K562 (cell line): ENCODE results near the gene KNDC1. TPM values are rescaled to one million over a fixed set of nuclear protein-coding genes. Genes with fewer than 3 reads are reported as not detected.

Experiments used
- ATAC-seq: fragments of 200-7000 bp; cut with Tn5 transposase; 3 replicates; pipeline ENCODE4 v1.9.1; 2020; ENCODE audit warnings: moderate library complexity
- BruUV-seq: library from RNA; stranded (reverse); fragments of 400-500 nt; replicated peaks from 2 replicates; lab custom pipeline; 2021; lab: Mats Ljungman, UMichigan
- CTCF ChIA-PET: fragments of 300-600 bp; formaldehyde crosslinking; extraction: SDS; loops from one replicate; lab custom pipeline; 2021; ENCODE audit warnings: low intra/inter-chr PET ratio; lab: Yijun Ruan, JAX
- POLR2A ChIA-PET: fragments of 300-600, 350-650 bp; sonication (Branson Sonifier 250); formaldehyde crosslinking; extraction: SDS; loops from one replicate; lab custom pipeline; 2021; ENCODE audit warnings: antibody characterized with exemption, inconsistent platforms; lab: Yijun Ruan, JAX
- DNase-seq, 4 experiments: peaks; one replicate each; pipeline versions ENCODE4 v3.0.0 to v3.0.0-alpha.2; 2011 to 2018; ENCODE audit warnings: low spot score in 3 of 4, mixed read lengths in 3 of 4; ENCODE audit errors: extremely low read depth in 1 of 4
- FAIRE-seq: peaks from 2 replicates; lab custom pipeline; 2011; peaks lifted over from hg19 to GRCh38; lab: Jason Lieb, UNC
- H2AFZ ChIP-seq: 2 replicates; pipeline ENCODE4 v1.6.0; 2011; ENCODE audit warnings: low read depth, low read length, control low read depth, inconsistent platforms
- H3K27ac ChIP-seq: fragments of 200-600 bp; 3 replicates; pipeline ENCODE4 v1.8.0; 2011; ENCODE audit warnings: low read depth, mild to moderate bottlenecking, control low read depth, inconsistent platforms, low read length, moderate library complexity, mixed read lengths; ENCODE audit errors: extremely low read depth
- H3K27me3 ChIP-seq, 2 experiments: fragments of 300-600 bp in 1 of 2; 2 replicates in 1 of 2; 3 replicates in 1 of 2; pipeline versions ENCODE4 v1.6.0 to v1.8.0; 2011; ENCODE audit warnings: inconsistent platforms in 2 of 2, low read length in 2 of 2, mild to moderate bottlenecking in 1 of 2, mixed read lengths in 1 of 2, moderate library complexity in 1 of 2; ENCODE audit not compliant: control insufficient read depth in 2 of 2, insufficient read depth in 2 of 2
- H3K36me3 ChIP-seq: fragments of 300-600 bp; 3 replicates; pipeline ENCODE4 v1.8.0; 2011; ENCODE audit warnings: mild to moderate bottlenecking, low read length, inconsistent platforms; ENCODE audit not compliant: control insufficient read depth, insufficient read depth
- H3K4me1 ChIP-seq, 2 experiments: fragments of 200-600 bp in 1 of 2; replicated peaks in 1 of 2; 2 replicates in 1 of 2; 3 replicates in 1 of 2; pipeline versions ENCODE4 v1.5.1 to v1.8.0; 2011; ENCODE audit warnings: inconsistent platforms in 2 of 2, low read length in 2 of 2, mild to moderate bottlenecking in 1 of 2, mixed read lengths in 1 of 2, moderate library complexity in 1 of 2; ENCODE audit not compliant: control insufficient read depth in 2 of 2, insufficient read depth in 2 of 2
- H3K4me2 ChIP-seq: 2 replicates; pipeline ENCODE4 v1.6.1; 2011; ENCODE audit warnings: low read length, control low read depth, inconsistent platforms, mixed read lengths; ENCODE audit not compliant: insufficient read depth
- H3K4me3 ChIP-seq: fragments of 200-600 bp; sonication (generic), shearing (Covaris generic); 2 replicates; pipeline ENCODE4 v1.5.1; 2016; ENCODE audit warnings: control low read depth, inconsistent platforms
- H3K79me2 ChIP-seq: fragments of 200-600 bp; 3 replicates; pipeline ENCODE4 v1.8.0; 2011; ENCODE audit warnings: low read length, inconsistent platforms; ENCODE audit not compliant: control insufficient read depth, insufficient read depth
- H3K9ac ChIP-seq, 2 experiments: 2 replicates each; pipeline versions ENCODE4 v1.6.0 to v1.6.1; 2011; ENCODE audit warnings: low read depth in 2 of 2, low read length in 2 of 2, control low read depth in 1 of 2, inconsistent platforms in 1 of 2, mild to moderate bottlenecking in 1 of 2, mixed read lengths in 1 of 2; ENCODE audit not compliant: insufficient read depth in 1 of 2
- H3K9me1 ChIP-seq: one replicate; pipeline ENCODE4 v1.6.0; 2011; ENCODE audit warnings: inconsistent platforms, mild to moderate bottlenecking, low read length, moderate library complexity; ENCODE audit not compliant: control insufficient read depth, insufficient read depth
- H3K9me3 ChIP-seq: replicated peaks from 2 replicates; pipeline ENCODE4 v1.5.1; 2011; ENCODE audit warnings: low read depth, low read length, inconsistent platforms; ENCODE audit not compliant: control insufficient read depth, insufficient read depth
- H4K20me1 ChIP-seq: replicated peaks from 2 replicates; pipeline ENCODE4 v1.6.1; 2011; ENCODE audit warnings: low read length, inconsistent platforms, mixed read lengths; ENCODE audit not compliant: control insufficient read depth, insufficient read depth
- CBX8 ChIP-seq: fragments of 200-600 bp; sonication (generic); IDR thresholded peaks from 2 replicates; pipeline ENCODE4 v1.6.1; 2012; ENCODE audit warnings: borderline replicate concordance, mixed run types, low read depth, mild to moderate bottlenecking, moderate library complexity, mixed read lengths, low read length, control low read depth, inconsistent platforms; ENCODE audit not compliant: poor library complexity, severe bottlenecking; ENCODE audit errors: extremely low read depth
- HLTF ChIP-seq: fragments of 450-650 bp; IDR thresholded peaks from 2 replicates; pipeline ENCODE4 v1.6.1; 2016
- KDM1A ChIP-seq, 2 experiments: fragments of 450-650 bp; IDR thresholded peaks; 2 replicates each; pipeline ENCODE4 v1.6.1; 2016; ENCODE audit warnings: mild to moderate bottlenecking in 2 of 2
- PTTG1 ChIP-seq: fragments of 450-650 bp; IDR thresholded peaks from 2 replicates; pipeline ENCODE4 v1.6.1; 2016; ENCODE audit warnings: low read depth, mild to moderate bottlenecking, missing genetic modification characterization, missing compliant biosample characterization
- STAT5B ChIP-seq: fragments of 250-450 bp; sonication (Bioruptor Pico); IDR thresholded peaks from 2 replicates; pipeline ENCODE4 v1.8.0; 2021; ENCODE audit warnings: mild to moderate bottlenecking, inconsistent platforms
- TAF15 ChIP-seq: fragments of 200-400 bp; formaldehyde crosslinking; IDR thresholded peaks from 2 replicates; pipeline ENCODE4 v1.6.1; 2017; ENCODE audit warnings: mild to moderate bottlenecking, low read depth, low read length, moderate library complexity
- ZBTB11 ChIP-seq, 3 experiments: fragments of 200-800 bp in 1 of 3; fragments of 250-450 bp in 1 of 3; fragments of 450-650 bp in 1 of 3; sonication (Bioruptor Pico) in 1 of 3; sonication (Bioruptor generic) in 1 of 3; formaldehyde crosslinking in 1 of 3; IDR thresholded peaks; 2 replicates each; pipeline versions ENCODE4 v1.6.1 to v1.8.0; 2016 to 2022; ENCODE audit warnings: mild to moderate bottlenecking in 2 of 3, missing genetic modification characterization in 2 of 3, missing compliant biosample characterization in 1 of 3, moderate library complexity in 1 of 3
- ZNF146 ChIP-seq: IDR thresholded peaks from one replicate; pipeline ENCODE4 v1.6.1; 2018; ENCODE audit warnings: missing compliant biosample characterization; ENCODE audit not compliant: unreplicated experiment
- ZNF24 ChIP-seq: fragments of 450-650 bp; IDR thresholded peaks from 2 replicates; pipeline ENCODE4 v1.6.1; 2016
- WGBS: fragments of 100-300 bp; shearing (Covaris generic); methylation state at CpG from one replicate; pipeline ENCODE4 v1.1.6; 2016; ENCODE audit warnings: low coverage, mixed read lengths; ENCODE audit not compliant: insufficient coverage; ENCODE audit errors: missing lambda C conversion rate; 5-methylcytosine and 5-hydroxymethylcytosine counted together
- in situ Hi-C: fragments of 300-500 bp; cut with MboI; formaldehyde crosslinking; loops from 4 replicates; pipeline ENCODE4 v1.15.0; 2018; ENCODE audit warnings: inconsistent platforms, mixed read lengths
- intact Hi-C: fragments of 100-400 bp; cut with micrococcal nuclease; formaldehyde crosslinking; loops from 2 replicates; pipeline ENCODE4 v1.14.2; 2022
- polyA plus RNA-seq, 8 experiments: library from polyadenylated mRNA; depleted of rRNA in 4 of 8; stranded (reverse) in 5 of 8; unstranded in 3 of 8; fragments of >200 nt; fragmentation: Nextera tagmentation in 2 of 8; fragmentation: Illumina TruSeq in 1 of 8; extraction: Ambion mirVana in 2 of 8; extraction: Trizol in 1 of 8; gene quantifications; 2 replicates each; pipeline versions ENCODE4 v1.2.1 to v1.2.3, GENCODE V29; 2011 to 2014; ENCODE audit warnings: inconsistent platforms in 1 of 8, missing spikeins in 1 of 8
- total RNA-seq, 7 experiments: library from RNA; depleted of rRNA in 6 of 7; stranded (reverse); fragments of >200 nt in 6 of 7; fragmentation: Illumina TruSeq in 2 of 7; extraction: Trizol in 2 of 7; gene quantifications; 2 replicates each; pipeline versions ENCODE4 v1.2.1 to v1.2.3, GENCODE V29; 2011 to 2021; ENCODE audit warnings: low replicate concordance in 1 of 7

KNDC1 gene
- total and polyA plus RNA-seq, 9 of the 15 experiments (the other 6 are each of a cell fraction or from before 2014, with no cell fraction given) = 0.07 to 0.26 (median 0.11) TPM; not detected in 6

GRCh38 chr10:133183646-133184378, 23.8 kb downstream of the KNDC1 start:
- Histone ChIP-seq H3K4me1 (peaks cover 0 to 23% of the 10 kb centered on the region in 2 experiments; a peak in 2 of 5 replicates), H3K9ac (no peak overlapping the region), H3K27me3 (peaks cover 2 to 53% of the 10 kb centered on the region in 2 experiments; a peak in 4 of 5 replicates), H3K9me3 (no peaks in the 10 kb centered on the region), H3K36me3 (no peaks in the 10 kb centered on the region), H2AFZ (no peak overlapping the region)
- POLR2A ChIA-PET = interaction anchor here (0.6 to 0.7 kb wide), 2 partner anchors 11 to 263 kb away, joined by 3 to 4 read pairs; no protein-coding TSS in a partner anchor
- CTCF ChIA-PET = no interaction called here
- intact Hi-C loops = no loop called here
- ATAC-seq = no peak
- WGBS = 9% methylated on average over 10 of the region's 21 CpGs
- BruUV-seq = no TSS peak
- TF ChIP-seq KDM1A (IDR thresholded peaks at IDR 0.05) = 0 out of 4 replicates have a peak, but pooled peaks of 1 of the 2 experiments have one; percentile 43
- no peak for TF ChIP-seq TAF15
- TF ChIP-seq, all 486 proteins: peak for 1
- DNase-seq (no peak), FAIRE-seq (no peak)
- Histone ChIP-seq H3K79me2 (no peaks in the 10 kb centered on the region), H3K4me3 (no peak overlapping the region), H3K4me2 (no peak overlapping the region), H3K27ac (no peak overlapping the region), H4K20me1 (peaks cover under 1% of the 10 kb centered on the region; the same call in 1 of the 2 replicates), H3K9me1 (no peaks in the 10 kb centered on the region)
- in situ Hi-C loops = no loop called here

- Histone ChIP-seq H3K9ac (no peak overlapping the region), H3K4me3 (no peak overlapping the region), H3K4me2 (no peak overlapping the region), H3K9me3 (no peaks in the 10 kb centered on the region), H3K79me2 (no peaks in the 10 kb centered on the region), H3K36me3 (no peaks in the 10 kb centered on the region), H3K9me1 (no peaks in the 10 kb centered on the region), H4K20me1 (peaks cover 3% of the 10 kb centered on the region; the same call in 1 of the 2 replicates), H3K27ac (no peak overlapping the region), H3K4me1 (peaks cover 0 to 23% of the 10 kb centered on the region in 2 experiments; a peak in 2 of 5 replicates), H3K27me3 (peaks cover 2 to 53% of the 10 kb centered on the region in 2 experiments; a peak in 4 of 5 replicates), H2AFZ (no peak overlapping the region)
- intact Hi-C loops = no loop called here
- DNase-seq (no peak), ATAC-seq (no peak), FAIRE-seq (no peak)
- WGBS = 19% methylated on average over 21 of the region's 23 CpGs
- CTCF ChIA-PET = no interaction called here
- POLR2A ChIA-PET = no interaction called here
- BruUV-seq = no TSS peak
- in situ Hi-C loops = no loop called here
- TF ChIP-seq PTTG1 (tag) = no peak
- TF ChIP-seq CBX8 = no peak
- no peak for TF ChIP-seq ZBTB11 (CRISPR knock-in tag; IDR thresholded peaks at IDR 0.05)
- TF ChIP-seq ZNF24 = no peak
- no peak for TF ChIP-seq HLTF
- no peak for TF ChIP-seq STAT5B (CRISPR knock-in tag)
- TF ChIP-seq ZNF146 = no peak
Observed at GRCh38 chr10:133184591-133185244, 24.7 kb downstream of the KNDC1 start.
